ENCODE measurements around the gene AIPL1.

AIPL1 gene

DNA sequence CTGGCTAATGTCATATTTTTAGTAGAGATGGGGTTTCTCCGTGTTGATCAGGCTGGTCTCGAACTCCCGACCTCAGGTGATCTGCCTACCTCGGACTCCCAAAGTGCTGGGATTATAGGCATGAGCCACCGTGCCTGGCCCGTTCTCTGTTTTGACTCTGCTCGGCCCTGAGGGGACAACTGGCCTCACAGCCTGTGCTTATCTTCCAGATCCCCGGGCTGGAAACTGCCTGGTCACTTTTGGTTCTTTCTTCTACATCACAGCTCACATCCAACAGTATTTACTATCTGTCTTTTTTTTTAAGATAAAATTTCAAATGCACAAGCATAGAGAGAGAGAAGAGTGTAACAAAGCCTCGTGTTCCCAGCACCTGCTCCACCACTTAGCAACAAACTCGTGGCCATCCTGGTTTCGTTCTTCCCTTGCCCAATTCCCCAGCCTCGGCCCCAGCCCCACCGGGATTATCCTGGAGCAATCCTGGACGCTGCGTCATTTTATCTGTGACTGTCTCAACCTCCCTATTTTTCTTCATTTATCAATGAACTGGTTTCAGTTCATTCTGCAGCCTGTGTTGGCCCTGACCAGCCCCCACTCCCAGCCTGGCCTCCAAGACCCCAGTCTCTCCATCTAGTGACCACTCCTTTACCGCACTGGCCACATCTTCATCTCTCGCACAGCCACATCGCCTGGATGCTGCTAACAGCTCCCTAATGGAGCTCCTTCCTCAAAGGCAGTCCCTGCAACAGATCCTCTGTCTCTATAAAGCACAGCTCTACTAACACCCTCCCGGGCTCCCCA is 30.5 kb upstream of the AIPL1 start:
- no peak for DNase-seq

- DNase-seq, result no peak
Observed at GRCh38 chr17:6464446-6465041, 29.6 kb upstream of the AIPL1 start.

DNA sequence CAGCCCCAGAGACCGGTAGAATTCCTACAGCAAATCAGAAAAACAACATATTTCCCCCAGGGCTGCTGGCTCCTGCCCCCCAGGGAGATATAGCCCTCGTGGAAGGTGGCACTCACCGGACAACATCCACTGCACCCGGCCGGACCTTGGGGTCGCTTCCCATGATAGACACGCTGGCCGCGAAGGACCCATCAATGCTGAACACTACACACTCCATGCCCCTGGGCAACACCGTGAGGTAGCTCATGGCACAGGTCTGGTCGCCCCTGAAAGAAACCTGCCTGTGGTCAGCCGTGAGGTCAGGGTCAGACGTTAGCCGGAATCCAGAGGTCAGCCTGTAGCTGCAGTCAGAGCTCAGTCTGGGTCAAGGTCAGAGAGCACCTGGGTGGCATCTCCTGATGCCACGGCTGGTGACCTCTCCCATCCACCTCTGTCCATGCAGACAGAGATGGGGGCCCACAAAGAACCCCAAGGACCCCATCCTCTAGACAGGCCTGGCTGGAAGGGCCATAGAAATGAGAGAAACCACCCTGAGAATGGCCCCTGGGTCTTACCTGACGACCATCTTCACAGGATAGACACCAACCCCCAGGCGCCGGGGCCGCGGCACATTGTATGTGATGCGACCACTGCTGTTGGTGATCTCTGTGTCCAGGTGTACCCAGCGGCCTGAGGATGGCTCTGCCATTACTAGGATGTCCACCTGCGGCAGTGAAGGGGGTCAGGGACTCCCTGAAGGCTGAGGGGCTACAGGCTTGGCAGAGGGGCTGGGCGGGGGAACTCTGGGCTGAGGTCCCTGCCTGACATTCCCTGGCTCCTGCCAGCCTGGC is 28.9 kb upstream of the AIPL1 start:
- DNase-seq, result no peak

DNA sequence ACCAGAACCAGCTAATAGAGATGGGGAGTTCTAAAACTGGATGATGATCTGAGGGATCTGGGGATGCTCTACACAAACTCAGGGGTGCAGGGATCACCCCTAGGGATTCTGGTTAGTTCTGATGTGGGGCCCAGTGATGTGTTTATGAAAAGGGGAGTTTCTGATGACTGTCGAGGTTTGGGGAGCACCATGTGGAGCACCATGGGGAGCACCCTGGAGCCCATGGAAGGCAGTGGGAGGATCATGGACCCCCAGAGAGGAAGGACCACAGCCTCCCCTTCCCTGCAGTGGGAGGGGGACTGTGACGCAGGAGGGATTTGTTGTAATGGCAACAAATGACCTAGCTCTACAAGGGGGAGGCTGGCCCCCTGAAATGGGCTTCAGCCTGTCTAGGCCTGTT is 27.8 kb upstream of the AIPL1 start:
- no peak for DNase-seq

DNA sequence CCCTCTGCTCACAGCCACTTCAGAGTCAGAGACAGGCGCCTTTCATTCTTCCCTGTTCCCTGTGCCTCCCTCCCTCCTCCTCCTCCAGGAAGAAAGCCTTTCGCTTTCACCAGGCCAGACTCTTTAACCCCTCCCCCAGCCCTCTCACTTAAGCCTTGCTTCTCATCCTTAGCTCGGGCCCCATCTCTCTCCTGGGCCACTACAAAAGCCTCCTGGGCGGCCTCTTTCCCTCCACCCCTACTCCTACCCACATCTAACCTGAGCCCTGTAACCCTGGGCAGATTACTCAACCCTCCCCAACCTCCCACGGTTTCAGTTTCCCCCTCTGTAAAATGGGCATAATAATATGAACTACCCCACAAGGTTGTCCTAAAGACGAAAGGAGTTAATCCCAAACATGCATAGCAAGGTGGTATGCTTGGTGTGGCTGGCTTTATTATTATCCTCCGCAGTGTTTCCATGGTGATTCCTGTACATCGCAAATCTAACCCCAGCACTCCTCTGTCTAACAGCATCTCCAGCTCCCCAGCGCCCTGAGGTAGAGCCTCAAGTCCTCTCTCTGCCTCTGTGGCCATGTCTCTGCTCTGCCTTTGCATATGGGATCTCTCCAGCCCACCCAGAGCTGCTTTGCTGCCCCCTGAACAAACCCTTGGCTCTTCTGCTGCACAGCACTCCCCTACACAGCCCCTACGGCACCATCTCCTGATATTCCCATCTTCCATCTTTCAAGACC is 27.0 kb upstream of the AIPL1 start:
- peak; percentile 39 to 49 for DNase-seq

GRCh38 chr17:6461246-6461645 is 26.3 kb upstream of the AIPL1 start:
- DNase-seq, result no peak

GRCh38 chr17:6460531-6461161 is 25.7 kb upstream of the AIPL1 start:
- no peak for DNase-seq

DNA sequence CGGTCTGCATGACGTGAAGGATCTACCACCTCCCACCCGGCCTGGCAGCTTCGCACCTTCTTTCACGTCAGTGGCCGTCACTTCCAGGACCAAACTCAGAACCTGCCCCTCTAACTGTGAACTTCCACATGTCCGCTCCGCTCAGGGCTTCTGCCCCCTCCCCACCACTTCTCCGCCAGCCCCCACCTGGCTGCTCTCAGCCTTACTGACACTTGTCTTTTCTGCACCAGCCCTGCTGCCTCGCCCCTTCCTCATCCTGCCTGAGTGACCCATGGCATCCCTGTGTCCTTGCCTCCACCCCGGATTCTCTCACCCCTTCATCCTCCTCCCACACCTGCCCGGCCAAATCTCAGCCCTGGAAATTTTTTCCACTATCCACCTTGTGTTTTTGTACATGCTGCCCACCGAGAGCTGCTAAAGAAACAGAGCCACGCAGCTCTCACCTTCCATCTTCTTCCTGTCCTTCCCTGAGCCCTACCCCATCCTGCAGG is 23.6 kb upstream of the AIPL1 start:
- no peak for DNase-seq

- no peak for DNase-seq
Observed at GRCh38 chr17:6457688-6458459, 23.0 kb upstream of the AIPL1 start.

DNA sequence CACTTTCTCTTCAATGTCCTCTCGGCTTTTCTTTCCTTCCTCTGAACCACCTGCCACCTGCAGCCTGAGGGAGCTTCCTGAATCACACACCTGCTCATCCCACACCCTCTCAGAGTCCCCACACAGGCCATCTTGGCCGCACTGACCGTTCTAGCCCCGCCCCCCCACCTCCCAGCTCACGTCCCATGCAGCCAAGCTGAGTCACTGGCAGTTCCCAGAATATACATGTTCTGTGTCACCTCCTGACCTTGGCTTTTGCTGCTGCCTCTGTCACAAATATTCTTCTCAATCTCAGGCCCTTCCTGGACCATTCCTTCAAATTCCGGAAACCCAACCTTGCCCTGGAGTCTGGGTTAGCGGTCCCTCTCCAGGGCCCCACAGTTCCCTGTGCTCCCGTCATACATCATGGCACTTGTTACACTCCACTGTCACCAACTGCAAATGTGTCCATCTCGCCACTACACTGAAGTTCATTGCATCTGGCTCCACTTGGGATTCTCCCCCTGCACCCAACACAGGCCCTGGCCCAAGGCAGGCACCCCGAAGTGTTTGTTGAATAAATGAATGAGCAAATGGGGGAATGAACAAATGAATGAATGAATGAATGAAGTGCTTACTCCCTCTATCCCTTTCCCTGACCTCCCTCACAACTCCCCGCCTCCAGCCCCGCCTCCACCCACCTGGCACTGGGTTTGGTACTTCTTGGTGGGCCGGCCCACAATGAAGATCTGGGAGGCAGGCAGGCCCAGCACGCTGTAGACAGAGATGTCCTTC is 22.2 kb upstream of the AIPL1 start:
- peak in 1 of 2 experiments; percentile 24 for DNase-seq

GRCh38 chr17:6456321-6456720 is 21.4 kb upstream of the AIPL1 start:
- no peak for DNase-seq

- peak; percentile 28 to 35 for DNase-seq
Observed at GRCh38 chr17:6455321-6455705, 20.4 kb upstream of the AIPL1 start.

- DNase-seq, result no peak
Observed at GRCh38 chr17:6454495-6455320, 19.8 kb upstream of the AIPL1 start.

DNA sequence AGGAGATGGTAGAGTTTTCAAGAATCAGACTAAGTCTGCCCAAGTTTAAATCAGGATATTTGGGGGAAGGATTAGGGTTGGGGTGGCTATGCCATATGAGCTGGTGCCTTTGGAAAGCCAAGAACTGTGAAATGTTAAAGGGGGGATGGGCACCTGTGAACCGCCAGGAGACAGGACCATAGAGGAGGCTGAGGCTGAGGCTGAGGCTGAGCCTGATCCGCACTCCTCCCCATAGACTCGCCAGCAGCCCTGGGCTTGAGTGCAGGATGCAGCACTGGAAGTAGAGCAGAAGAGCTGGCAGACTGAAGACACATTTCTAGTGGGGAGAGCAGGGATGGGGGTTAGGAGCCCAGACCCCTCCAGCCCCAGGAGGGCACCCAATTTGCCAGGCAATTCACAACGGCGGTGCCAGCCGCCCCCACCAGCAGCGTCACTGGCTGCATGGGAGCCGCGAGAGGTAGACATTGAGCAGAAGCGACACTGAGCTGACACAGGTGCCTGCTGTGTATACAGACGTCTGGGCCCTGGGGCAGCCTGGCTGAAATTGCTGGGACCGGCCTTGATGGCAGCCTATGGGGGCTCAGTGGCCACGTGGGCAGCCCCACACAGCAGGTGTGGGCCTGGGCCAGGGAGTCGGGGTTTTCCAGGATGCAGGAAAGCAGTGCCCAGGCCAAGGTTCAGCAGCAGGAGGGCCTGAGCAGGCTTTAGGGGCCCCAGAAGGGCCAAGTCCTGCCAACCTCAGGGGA is 18.5 kb upstream of the AIPL1 start:
- no peak for DNase-seq

DNA sequence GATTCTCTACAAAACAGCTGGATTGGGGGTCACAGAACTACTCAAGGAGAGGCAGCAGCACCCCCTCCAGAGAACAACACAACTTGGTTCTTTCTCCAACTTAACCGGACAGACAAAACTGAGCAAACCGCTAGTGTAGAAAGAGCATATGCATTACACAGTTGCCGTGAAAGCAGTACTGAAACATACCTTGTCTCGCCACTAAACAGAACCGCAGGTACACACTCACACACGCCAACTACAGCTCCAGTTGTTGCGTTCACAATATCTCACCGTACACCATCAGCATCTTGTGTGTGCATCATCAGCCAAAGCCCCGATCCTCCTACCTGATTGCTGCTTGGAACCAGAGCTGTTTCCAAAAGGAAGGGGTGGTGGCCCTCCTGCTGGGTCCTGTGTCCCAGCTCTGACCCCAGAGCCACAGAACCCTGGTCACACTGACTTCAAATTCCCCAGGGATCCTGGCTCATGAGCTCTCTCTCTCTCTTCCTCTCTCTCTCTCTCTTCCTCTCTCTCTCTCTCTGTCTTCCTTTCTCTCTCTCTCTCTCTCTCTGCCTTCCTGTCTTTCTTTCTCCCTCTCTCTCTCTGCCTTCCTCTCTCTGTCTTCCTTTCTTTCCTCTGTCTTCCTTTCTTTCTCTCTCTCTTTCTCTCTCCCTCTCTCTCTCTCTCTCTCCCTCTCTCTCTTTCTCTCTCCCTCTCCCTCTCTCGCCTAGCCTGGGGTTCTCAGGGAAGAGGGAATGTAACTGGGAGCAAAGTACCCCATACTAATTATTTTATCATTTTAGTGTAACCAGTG is 17.7 kb upstream of the AIPL1 start:
- DNase-seq, result no peak

- DNase-seq, result no peak
Observed at GRCh38 chr17:6450926-6451832, 16.3 kb upstream of the AIPL1 start.

GRCh38 chr17:6449307-6449706 is 14.4 kb upstream of the AIPL1 start:
- no peak for DNase-seq

All from activated CD4-positive, alpha-beta T cell treated with anti-CD3 and anti-CD28 coated beads, Interleukin-2, amount 50 U/mL, for 48 hours (primary cell).